Caki2 (cell line): ENCODE data around the gene EPB41L1. TPM values are rescaled to one million over a fixed set of nuclear protein-coding genes. Genes with fewer than 3 reads are reported as not detected.

Source experiments
- DNase-seq: peaks from one replicate; pipeline ENCODE4 v3.0.0-alpha.2; 2015; ENCODE audit warnings: low read depth
- in situ Hi-C: cut with HindIII; loops from 2 replicates; pipeline ENCODE4 v1.10.0; 2016; ENCODE audit warnings: low sequenced_read_pairs, low pct_unique_long_range_greater_than_20kb, mixed read lengths
- total RNA-seq: library from RNA; depleted of rRNA; stranded (reverse); fragments of >200 nt; shearing (Covaris generic); gene quantifications from 2 replicates; pipeline ENCODE4 v1.2.3, GENCODE V29; 2014; ENCODE audit warnings: low replicate concordance

Gene EPB41L1
- total RNA-seq, 1 experiment from 2014 or later: 54.4 TPM

DNA sequence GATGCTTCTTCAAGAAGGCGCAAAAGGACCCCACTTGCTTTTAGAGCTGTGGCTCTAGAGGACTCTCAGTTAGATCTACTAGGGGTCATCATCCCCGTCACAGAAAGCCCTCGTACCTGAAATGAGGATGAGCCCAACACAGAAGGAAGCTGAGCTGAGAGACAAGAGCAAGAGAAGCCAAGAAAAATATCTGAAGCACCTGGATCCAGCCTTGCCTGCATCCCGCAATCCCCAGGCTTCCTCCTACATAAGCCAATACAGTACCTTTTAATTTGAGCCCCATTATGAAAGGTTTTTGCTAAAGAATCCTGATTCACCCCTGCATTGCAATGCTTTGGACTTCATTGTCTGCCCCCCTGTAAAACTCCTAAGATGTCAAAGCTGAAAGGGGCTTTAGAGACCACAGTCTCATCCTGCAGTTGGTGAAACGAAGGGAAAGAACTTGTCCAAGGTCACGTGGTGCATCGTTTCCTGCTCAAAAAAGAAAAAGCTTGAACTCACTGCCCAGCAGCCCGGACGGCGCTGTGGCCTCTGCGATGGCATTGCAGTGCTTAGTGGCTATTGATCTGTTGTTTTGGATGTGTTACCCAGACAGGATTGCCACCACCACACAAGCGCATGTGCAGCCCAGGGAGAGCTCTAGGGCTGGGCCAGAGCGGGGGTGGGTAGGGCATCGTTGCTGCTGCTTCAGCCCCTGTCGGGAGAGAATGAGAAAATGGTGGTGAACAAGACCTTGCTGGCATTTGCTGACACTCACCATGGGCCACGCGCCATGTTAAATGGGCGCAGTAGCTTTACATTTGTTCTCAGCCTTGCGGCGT, 110.1 kb downstream of the EPB41L1 start:
- DNase-seq: no peak
- in situ Hi-C loops: no loop called here

DNA sequence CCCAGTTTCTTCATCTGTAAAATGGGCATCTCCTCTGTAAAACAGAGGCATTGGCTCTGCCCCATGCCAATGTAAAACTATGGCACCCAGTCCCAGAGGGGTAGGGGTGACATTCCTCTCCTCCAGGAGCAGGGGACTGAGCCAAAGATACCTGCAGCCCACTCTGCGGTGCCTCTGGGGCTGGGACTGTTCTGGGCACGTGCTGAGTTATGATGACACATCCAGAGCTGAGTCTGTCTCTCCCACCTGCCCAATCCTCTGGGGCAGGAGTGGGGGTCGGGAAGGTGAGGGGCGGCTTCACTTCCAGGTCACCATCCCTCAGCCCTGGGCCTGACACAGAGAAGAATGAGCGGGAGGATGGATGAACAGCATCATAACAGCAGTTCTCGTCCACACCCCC, 111.6 kb downstream of the EPB41L1 start:
- in situ Hi-C loops: no loop called here
- DNase-seq: no peak

DNA sequence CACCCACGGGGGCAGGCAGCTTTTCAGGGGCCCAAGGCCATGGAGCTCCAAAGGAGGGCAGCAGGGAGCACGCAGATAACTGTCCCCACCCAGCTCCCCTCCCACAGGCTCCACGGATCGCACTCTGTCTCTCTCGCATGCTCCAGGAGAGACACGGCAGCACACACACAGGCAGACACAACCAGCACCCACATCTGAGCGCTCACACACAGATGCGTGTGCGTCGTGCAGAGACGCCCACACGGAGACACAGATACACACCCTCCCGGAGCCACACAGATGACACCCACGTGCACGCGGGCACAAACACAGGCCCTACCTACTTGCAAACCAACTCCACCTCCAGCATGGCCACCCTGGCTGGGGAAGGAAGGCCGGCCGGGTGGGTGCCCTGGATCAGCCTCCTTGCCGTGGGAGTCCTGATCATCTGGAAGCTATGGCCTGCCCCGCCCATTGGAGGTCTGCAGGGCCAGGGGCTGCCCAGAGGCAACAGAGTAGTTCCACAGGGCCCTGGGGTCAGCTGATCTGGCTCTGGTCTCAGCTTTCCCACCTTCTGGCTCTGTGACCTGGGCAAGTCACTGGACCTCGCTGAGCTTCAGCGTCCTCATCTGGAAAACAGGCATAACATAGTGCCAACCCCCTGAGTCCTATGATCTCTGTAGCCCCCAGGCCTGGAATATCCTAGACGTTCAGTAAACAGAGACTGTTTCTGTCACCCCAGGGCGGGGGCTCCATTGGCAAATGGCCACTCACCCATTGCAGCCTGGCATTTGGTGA, 113.3 kb downstream of the EPB41L1 start:
- no peak for DNase-seq
- in situ Hi-C loops: no loop called here

DNA sequence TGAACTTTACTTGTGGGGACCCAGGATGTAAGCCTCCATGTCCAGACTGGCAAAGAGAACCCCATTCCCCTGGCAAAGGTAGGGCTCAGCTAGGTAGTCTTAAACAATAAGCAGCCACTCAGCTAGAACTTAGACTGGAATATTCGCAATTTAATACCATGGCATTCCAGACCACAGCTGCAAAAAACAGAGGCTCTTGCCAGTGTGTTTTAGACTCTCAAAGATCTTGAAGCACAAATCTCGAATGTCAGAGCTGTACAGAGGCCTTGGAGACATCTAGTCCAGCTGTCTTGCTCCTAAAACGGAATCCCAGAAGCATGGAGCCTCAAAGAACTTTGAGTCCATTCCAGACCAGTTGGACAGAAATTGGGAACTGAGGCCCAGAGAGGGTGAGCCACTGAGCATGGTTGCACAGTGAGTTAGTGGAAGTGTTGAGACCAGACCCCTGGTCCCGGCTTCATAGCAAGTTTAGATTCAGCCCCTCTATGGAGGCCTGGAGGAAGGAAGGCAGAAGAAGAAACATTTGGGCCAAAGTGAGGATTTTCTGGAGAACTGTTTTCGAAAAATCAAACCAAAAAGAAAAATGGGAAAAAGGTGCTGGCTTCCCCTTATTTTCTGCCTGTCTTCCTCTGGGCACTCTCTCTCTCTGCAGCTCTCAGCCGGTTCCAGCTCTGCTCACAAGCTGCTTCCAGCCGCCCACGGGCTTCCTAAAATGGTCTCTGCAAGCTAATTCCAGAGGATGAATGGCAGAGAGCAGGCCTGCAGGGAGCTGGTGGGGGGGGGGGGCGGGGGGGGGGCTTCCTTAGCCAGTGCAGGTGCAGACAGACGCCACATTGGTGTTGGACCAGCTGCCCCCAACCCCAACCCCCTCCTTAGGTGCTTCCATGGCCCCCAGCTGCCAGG, 114.2 kb downstream of the EPB41L1 start:
- in situ Hi-C loops: no loop called here
- DNase-seq: no peak

DNA sequence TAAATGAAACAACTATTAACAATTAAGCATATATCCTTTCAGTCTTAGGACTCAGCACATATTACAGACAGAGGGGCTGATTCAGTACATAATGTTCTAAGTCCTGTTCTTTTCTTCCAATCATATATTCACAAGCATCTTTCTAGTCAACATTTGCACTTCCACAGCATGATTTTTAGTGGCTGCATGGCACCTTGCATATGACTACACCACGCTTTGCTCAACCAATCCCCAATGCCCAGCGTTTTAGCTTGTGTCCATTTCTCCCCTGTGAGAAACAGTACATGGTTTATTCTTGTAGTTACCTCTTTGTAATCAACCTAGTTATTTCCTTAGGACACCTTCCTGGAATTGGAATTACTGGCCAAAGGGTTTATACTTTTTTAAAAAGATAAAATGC, 115.0 kb downstream of the EPB41L1 start:
- DNase-seq: no peak
- in situ Hi-C loops: no loop called here

DNA sequence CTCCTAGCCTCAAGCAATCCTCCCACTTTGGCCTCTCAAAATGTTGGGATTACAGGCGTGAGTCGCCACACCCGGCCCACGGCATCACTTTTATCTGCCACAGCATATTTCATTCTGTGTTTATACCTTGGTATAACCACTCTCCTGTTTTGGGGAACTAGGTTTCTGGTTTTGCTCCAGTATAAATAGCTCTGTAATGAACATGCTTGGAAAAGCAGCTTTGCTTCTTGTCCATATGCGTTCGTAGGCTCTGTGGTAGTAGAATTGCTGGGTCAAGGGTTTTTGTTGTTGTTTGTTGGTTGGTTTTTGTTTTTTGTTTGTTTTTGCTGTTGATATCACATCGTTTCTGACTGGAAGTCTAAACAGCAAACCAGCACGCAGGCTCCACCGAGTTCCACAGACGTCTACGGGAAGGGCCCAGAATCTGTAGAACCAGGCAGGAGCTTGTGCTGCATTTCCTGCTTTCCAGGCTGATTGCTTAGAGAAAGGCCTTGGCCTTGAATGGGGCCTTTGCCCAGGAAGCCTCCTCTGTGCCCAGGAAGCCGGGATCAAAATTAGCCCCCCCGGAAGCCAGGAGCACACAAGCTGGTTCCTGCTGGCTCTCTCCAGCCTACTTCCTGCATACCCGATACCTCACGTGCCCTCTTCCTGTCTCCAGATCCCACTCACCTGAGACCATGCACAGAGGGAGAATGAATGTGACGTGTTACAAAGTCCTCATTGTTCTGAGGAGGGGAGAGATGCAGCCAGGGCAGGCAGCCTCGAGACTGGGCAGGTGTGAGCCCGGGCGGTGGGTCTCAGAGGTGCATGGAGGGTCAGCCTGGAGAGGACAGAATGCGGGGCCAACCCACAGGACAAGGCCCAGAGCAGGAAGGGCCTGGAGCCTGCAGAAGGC, 116.5 kb downstream of the EPB41L1 start:
- in situ Hi-C loops: no loop called here
- no peak for DNase-seq

DNA sequence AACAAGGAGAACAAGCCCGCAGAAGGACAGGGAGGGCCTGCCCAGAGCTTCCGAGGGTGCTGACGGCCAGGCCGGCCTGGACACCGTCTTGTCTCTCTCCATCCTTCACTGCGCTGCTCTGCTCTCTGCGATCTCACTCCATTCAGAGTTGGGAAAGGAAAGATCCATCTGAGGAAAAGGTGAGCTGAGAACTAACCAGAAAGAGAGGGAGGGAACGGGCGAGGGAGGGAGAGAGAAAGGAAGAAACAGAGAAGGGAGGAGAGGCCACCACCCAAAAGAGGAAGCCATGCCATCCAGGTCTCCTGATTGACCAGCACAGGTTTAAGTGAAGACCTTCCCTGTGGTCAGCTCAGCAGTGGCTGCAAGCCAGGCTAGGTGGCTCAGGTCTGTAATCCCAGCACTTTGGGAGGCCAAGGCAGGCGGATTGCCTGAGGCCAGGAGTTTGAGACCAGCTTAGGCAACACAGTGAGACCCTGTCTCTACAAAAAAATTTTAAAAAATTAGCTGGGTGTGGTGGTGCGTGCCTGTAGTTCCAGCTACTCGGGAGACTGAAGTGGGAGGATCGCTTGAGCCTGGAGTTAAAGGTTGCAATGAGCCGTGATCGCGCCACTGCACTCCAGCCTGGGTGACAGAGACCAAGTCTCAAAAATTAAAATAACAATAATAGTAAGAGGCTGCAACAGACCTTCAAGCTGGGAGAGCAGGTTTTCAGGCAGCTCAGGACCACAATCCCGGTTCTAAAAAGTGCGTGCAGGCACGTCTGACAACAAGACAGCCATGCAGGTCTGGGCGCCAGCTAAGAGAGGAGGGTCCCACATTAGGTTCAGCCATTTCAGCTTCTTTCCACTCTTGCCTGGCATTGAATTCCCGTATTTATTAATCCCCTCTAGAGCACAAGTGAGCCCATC, 117.4 kb downstream of the EPB41L1 start:
- in situ Hi-C loops: no loop called here
- DNase-seq: no peak

DNA sequence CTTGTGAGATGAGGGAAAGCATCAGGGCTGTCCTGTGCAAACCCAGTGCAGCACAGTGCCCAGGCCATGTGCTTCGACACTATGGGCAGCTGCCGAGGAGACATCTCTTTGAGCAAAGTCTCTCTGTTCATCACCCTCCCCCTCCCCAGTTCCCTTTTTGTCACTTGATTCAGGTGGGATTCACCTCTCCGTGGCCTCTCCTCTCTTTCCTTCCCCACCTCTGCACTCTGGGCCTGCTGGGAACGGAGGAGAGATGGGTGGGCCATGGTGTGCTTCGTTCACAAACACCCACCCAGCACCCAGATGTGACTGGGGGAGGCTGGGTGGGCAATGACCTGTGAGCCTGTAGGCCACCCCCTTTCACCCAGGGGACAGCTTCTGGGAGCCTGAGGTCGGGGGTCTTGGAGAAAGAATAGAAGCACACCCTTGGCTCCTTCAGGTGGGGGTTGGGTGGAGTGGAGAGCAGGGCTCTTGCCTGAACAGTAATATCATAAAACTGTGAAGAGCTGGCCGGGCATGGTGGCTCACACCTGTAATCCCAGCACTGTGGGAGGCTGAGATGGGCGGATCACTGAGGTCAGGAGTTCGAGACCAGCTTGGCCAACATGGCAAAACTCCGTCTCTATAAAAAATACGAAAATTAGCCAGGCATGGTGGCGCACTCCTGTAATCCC, 118.1 kb downstream of the EPB41L1 start:
- DNase-seq: no peak
- in situ Hi-C loops: no loop called here

DNA sequence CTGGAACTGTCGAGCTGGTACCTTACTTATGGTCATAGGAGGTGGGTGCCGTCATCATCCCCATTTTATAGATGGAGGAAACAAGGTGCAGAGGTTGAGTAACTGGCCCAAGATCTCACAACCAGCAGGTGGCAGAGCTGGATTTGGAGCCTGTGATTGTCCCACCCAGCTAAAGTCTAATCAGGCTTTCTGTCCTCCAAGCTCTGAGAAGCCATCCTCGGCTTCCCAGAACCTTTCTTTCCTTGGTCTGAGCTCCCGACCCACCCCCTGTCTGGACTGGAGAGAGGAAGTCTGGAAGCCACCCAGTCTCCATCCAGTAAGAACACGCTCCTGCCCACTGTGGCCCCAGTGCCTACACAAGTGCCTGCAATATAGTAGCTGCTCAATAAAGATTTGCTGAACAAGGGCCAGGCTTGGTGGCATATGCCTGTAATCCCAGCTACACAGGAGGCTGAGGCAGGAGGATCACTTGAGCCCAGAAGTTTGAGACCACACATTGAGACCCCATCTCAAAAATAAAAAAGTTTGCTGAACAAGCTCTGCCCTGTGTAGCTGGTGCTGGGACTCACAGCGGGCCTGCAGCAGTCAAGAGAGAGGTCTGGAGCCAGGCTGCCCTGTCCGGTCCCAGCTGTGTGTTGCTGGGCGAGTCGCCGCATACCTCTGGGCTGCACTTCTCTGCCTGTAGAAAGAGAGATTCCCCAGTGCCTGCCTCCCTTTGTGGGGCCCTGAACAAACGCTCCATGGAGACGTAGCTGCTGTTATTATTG, 119.1 kb downstream of the EPB41L1 start:
- in situ Hi-C loops: no loop called here
- DNase-seq: no peak

DNA sequence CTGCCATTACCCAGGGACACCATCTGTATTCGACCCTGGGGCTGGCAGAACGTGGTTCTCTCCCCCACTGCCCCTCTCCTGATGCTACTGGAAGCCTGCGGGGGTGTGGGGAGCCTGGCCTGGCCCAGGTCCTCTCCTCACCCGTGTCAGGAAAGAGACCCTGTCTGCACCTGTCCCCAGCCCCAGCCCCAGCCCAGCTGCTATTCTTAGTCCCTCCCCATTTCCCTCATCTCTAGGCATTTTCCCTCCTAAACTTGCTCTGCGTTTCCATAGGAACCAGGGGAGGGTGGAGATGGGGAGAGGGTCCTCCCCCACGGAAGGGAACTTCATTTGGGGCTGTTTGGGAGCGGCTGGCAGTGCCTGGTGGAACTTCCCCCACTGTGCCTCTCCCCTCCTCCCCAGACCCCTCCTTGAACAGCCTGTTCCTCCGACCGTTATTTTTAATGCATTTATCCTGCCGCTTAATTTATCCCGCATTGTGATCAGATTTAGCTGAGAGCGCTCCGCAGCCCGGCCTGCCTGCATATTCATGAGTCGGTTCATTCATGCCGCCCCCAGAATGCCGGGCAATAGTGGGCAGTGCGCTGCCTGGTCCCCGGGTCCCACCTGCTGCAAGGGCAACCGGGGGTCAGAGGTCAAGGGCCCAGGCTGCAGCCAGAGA, 119.8 kb downstream of the EPB41L1 start:
- no peak for DNase-seq
- in situ Hi-C loops: no loop called here

DNA sequence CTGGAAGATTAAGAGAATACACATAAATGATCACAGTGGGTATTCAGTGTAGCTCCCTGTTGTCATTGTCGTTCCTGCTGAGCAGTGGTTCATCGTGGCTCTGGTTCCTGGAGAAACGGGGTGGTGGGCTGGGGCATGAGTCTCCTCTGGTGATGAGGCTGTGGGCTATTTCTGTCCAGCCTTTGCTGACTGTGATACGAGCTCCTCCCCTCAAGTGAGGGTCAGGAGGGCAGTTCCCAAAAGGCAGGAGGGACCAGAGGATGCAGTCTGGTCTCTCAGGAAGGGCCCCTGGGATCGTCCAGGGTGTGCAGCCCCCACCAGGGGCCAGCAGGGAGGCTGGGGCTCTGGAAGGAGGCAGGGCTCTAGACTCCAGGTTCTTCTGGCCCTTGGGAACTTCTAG, 120.5 kb downstream of the EPB41L1 start:
- no peak for DNase-seq
- in situ Hi-C loops: no loop called here

DNA sequence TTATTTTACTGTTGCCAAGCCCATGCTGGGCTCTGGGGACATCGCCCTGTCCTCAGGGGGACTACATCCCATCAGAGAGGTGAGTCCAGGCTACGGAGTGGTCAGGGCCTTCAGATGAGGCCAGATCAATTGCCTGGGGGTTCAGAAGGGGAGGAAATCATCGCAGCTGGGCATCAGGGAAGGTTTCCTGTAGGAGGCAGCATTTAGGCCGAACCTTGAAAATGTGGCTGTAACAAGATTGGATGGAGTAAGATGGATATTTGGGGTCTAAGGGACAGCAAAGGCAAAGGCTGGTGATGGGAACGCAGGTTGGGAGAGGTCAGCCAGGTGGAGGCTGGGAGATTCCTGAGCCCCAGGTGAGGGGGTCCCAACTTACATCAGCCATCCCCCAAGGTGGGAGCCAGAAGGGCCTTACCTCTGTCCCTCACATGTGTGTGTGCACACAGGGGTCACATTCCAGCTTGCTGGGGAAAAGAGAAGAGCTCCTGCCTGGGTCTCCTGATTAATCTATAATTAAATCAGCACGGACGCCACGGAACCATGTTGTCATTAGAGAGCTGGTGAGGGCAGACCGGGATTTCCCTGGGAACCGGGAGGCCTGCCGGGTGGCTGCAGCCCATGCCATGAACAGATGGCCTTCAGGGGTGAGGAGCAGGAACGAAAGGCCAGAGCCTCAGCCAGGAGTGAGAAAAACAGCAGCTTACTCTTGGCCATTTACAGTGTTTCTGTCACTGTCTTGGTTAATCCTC, 121.1 kb downstream of the EPB41L1 start:
- DNase-seq: no peak
- in situ Hi-C loops: no loop called here

DNA sequence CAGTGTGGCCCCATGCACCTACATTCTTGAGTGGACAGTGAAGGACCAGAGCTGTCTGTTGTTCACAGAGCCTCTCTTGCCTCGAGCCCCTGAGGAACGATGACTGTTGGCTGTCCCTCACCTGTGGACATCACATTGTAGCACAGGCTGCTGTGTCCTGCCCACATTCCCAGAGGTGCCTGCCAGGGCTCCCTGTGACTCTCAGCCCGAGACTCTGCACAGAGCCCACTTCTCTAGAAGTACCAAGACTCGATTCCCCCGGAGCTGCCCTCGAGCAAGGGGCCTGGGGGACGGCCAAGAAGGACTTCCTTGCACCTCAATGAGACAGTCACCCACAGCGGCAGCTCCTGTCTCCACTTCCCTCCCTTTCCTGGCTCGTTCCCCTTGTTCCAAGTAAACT, 123.0 kb downstream of the EPB41L1 start:
- DNase-seq: no peak
- in situ Hi-C loops: no loop called here

DNA sequence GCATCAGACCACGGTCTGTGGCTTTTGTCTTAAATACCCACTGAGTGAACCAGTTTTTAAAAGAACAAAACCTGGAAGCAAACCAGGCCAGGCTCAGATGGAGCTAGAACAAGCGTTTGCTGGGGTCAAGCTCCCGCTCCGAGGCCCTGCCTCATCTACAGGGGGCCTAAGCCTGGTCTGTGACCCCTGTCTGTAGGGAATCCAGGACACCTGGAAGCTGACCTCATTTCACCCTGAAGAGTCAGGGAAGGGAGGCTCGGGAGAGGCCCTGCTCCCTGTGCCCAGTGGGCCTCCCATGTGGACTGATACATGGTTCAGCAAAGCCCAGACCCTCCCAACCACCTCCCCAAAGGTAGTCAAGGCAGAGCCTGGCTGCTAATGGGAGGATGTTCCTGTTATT, 124.8 kb downstream of the EPB41L1 start:
- no peak for DNase-seq
- in situ Hi-C loops: no loop called here

DNA sequence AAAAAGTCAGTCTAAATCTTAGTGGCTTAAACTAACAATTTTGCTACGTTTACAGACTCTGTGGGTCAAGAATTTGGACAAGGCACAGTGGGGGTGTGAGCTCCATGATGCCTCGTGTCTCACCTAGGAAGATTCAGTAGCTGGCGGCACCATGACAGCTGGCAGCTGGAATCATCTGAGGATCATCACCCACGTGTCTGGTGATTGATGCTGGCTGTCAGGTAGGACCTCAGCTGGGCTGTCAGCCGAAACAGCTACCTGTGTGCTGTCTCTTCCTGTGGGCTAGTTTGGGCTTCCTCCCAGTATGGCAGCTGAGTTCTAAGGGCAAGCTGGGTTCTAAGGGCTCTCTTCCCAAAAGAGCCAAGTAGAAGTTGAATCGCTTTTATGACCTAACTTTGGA, 125.2 kb downstream of the EPB41L1 start:
- in situ Hi-C loops: no loop called here

More for the DNA sequence above, 125.2 kb downstream of the EPB41L1 start:
- DNase-seq: no peak
